Measurements from ENCODE around the gene GLDN.

The GLDN gene

DNA sequence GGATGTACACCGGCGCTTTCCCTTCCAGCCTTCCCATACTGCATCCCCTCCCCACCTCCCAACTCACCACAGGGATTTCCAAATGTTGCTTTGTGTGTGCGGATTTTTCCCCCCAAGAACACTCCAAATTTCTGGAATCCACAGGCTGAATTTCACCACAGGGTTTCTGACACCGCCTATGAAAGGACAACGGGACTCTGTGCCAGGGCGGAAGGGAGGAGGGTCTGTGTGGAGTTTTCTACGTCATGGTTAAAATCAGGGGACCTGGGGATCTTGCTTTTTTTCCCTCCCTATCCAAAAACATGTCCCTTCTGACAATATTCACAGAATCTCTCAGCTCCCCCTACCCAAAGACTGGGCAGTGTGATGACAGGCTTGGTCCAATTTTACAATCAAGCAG lies 17.7 kb upstream of the GLDN start:
- Histone ChIP-seq H3K27me3 (ENCODE audit: insufficient read depth, low read depth, severe bottlenecking) (no peaks in the 10 kb centered on the region), H3K9me3 (ENCODE audit: severe bottlenecking) (peaks cover 3% of the 10 kb centered on the region), H3K4me3 (ENCODE audit: low read depth, low read length) (no peak overlapping the region), H3K36me3 (no peaks in the 10 kb centered on the region), H3K27ac (no peak overlapping the region)
- no peak for DNase-seq
- TF ChIP-seq, protein P1, sequence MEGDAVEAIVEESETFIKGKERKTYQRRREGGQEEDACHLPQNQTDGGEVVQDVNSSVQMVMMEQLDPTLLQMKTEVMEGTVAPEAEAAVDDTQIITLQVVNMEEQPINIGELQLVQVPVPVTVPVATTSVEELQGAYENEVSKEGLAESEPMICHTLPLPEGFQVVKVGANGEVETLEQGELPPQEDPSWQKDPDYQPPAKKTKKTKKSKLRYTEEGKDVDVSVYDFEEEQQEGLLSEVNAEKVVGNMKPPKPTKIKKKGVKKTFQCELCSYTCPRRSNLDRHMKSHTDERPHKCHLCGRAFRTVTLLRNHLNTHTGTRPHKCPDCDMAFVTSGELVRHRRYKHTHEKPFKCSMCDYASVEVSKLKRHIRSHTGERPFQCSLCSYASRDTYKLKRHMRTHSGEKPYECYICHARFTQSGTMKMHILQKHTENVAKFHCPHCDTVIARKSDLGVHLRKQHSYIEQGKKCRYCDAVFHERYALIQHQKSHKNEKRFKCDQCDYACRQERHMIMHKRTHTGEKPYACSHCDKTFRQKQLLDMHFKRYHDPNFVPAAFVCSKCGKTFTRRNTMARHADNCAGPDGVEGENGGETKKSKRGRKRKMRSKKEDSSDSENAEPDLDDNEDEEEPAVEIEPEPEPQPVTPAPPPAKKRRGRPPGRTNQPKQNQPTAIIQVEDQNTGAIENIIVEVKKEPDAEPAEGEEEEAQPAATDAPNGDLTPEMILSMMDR (IDR thresholded peaks at IDR 0.05; ENCODE audit: low read depth, low read length): no peak

DNA sequence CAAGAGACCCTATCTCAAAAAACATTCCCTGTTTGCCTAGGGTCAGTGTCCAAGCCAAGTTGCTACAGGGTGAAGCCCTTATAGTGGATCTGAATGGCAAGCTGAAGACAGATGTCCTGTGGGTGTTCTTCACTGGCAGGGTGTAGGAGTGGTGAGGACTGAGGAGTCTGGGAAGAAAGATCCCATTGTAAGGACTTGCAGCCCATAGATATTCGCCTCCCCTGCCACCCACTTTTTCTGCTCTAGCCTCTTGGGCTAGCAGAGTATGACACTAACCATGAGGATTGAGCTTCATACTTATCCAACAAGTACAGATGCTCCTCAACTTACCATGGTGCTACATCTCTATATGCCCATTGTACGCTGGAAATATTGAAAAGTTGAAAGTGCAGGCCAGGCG lies 16.3 kb upstream of the GLDN start:
- Histone ChIP-seq H3K36me3 (no peaks in the 10 kb centered on the region), H3K9me3 (ENCODE audit: severe bottlenecking) (peaks cover 3% of the 10 kb centered on the region), H3K4me3 (ENCODE audit: low read depth, low read length) (no peak overlapping the region), H3K27ac (no peak overlapping the region), H3K27me3 (ENCODE audit: insufficient read depth, low read depth, severe bottlenecking) (no peaks in the 10 kb centered on the region)
- DNase-seq: no peak
- TF ChIP-seq, protein P1 (IDR thresholded peaks at IDR 0.05; ENCODE audit: low read depth, low read length): no peak

DNA sequence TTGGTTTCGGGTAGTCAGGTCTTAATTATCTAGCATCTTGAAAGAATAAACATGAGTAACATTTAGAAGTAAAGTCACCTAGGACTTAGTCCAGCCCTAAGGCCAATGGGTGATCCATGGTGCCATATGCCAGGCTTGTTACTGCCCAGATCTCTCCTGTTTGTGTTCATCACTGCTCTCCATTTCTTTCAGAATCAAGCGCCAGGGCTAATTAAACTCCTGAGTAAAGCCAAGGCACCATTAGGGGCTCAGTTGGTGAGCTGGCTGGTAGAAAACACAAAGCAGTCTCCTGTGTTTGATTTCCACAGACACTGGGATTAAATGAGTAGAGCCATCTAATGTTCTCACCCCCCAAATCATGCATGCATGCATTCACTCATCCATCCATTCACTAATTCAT lies 14.4 kb upstream of the GLDN start:
- Histone ChIP-seq H3K27ac (no peak overlapping the region), H3K27me3 (ENCODE audit: insufficient read depth, low read depth, severe bottlenecking) (no peaks in the 10 kb centered on the region), H3K4me3 (ENCODE audit: low read depth, low read length) (no peak overlapping the region), H3K36me3 (no peaks in the 10 kb centered on the region), H3K9me3 (ENCODE audit: severe bottlenecking) (peaks cover 3% of the 10 kb centered on the region)
- no peak for DNase-seq
- TF ChIP-seq, protein P1 (IDR thresholded peaks at IDR 0.05; ENCODE audit: low read depth, low read length): no peak

DNA sequence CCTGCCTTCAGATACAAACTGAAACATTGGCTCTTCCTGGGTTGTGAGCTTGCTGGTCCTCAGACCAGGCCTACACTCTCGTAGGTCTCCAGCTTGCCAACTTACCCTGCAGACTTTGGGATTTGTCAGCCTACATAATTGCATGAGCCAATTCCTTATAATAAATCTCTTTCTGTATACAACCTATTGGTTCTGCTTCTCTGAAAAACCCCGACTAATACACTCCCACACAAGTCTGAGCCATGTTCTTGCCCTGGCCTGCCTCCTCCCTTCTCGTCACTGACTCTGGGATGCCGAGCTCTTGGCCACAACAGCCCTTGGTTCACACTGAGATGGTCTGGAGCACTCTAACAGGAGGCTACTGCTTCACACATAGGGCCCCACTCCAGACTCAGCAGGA lies 12.5 kb upstream of the GLDN start:
- no peak overlapping the region for H3K4me3 ChIP-seq (ENCODE audit: low read depth, low read length)
- H3K27ac ChIP-seq: no peak overlapping the region
- H3K9me3 ChIP-seq (ENCODE audit: severe bottlenecking): peaks cover 7% of the 10 kb centered on the region
- TF ChIP-seq, protein P1 (IDR thresholded peaks at IDR 0.05; ENCODE audit: low read depth, low read length): no peak
- no peaks in the 10 kb centered on the region for H3K36me3 ChIP-seq
- no peaks in the 10 kb centered on the region for H3K27me3 ChIP-seq (ENCODE audit: insufficient read depth, low read depth, severe bottlenecking)
- no peak for DNase-seq

DNA sequence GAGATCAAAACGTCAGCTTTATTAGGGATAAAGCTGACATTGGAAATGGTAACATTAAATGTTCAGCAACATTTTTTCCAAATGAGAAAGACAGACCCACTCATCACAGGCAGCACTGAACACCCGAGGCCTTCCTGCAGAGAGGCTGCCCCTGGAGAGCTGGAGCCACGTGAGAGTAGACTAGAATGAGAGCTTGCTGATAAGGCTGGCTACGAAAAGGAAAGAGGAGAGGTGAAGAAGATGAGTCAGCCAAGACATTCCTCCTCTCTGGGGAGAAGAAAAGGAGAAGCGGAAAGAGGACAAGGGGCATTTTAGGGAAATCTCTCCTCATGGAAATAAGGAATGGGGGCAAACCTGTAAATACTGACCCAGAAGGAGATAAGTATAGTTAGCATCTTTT lies 10.3 kb upstream of the GLDN start:
- DNase-seq: no peak
- H3K27me3 ChIP-seq (ENCODE audit: insufficient read depth, low read depth, severe bottlenecking): no peaks in the 10 kb centered on the region
- H3K36me3 ChIP-seq: no peaks in the 10 kb centered on the region
- H3K27ac ChIP-seq: no peak overlapping the region
- H3K4me3 ChIP-seq (ENCODE audit: low read depth, low read length): no peak overlapping the region
- peaks cover 7% of the 10 kb centered on the region for H3K9me3 ChIP-seq (ENCODE audit: severe bottlenecking)
- TF ChIP-seq, protein P1 (IDR thresholded peaks at IDR 0.05; ENCODE audit: low read depth, low read length): no peak

Measured in WERI-Rb-1 (cell line).